ENCODE measurements around the gene LRRC7.

LRRC7 gene

GRCh38 chr1:70169018-70169839, 601.5 kb downstream of the LRRC7 start:
- no peak for TF ChIP-seq CTCF (IDR thresholded peaks at IDR 0.05)

GRCh38 chr1:70171512-70171911, 603.8 kb downstream of the LRRC7 start:
- TF ChIP-seq CTCF (IDR thresholded peaks at IDR 0.05), result no peak
